Glutamatergic neuron (in vitro differentiated cells): ENCODE measurements around the gene DAB2. TPM values are rescaled to one million over a fixed set of nuclear protein-coding genes. Genes with fewer than 3 reads are reported as not detected.

Source experiments
- DNase-seq: peaks from one replicate; pipeline ENCODE4 v3.0.0; 2022
- H3K27ac Mint-ChIP-seq: one replicate; pipeline ENCODE4 v1.8.0; 2020; ENCODE audit warnings: mild to moderate bottlenecking, mixed read lengths, inconsistent platforms; ENCODE audit not compliant: unreplicated experiment
- H3K27me3 Mint-ChIP-seq: one replicate; pipeline ENCODE4 v1.8.0; 2020; ENCODE audit warnings: mild to moderate bottlenecking, moderate library complexity, mixed read lengths, inconsistent platforms; ENCODE audit not compliant: unreplicated experiment
- H3K36me3 Mint-ChIP-seq: one replicate; pipeline ENCODE4 v1.8.0; 2020; ENCODE audit warnings: mild to moderate bottlenecking, mixed read lengths, inconsistent platforms; ENCODE audit not compliant: unreplicated experiment
- H3K4me1 Mint-ChIP-seq: one replicate; pipeline ENCODE4 v1.8.0; 2020; ENCODE audit warnings: mild to moderate bottlenecking, low read depth, mixed read lengths, inconsistent platforms; ENCODE audit not compliant: unreplicated experiment
- H3K4me3 Mint-ChIP-seq: one replicate; pipeline ENCODE4 v1.8.0; 2020; ENCODE audit warnings: mild to moderate bottlenecking, mixed read lengths, inconsistent platforms; ENCODE audit not compliant: unreplicated experiment
- H3K9me3 Mint-ChIP-seq: one replicate; pipeline ENCODE4 v1.8.0; 2020; ENCODE audit warnings: mild to moderate bottlenecking, moderate library complexity, mixed read lengths, inconsistent platforms; ENCODE audit not compliant: unreplicated experiment
- total RNA-seq: library from RNA; stranded (reverse); fragmentation: NEBNext Ultra II Directional; extraction: Animal tissue kit (Norgen Biotek cat#: 25700); gene quantifications from one replicate; pipeline ENCODE4 v1.2.1, GENCODE V29; 2021; ENCODE audit not compliant: unreplicated experiment
- TF ChIP-seq, protein P1 (sequence below): fragments of 200-600 bp; sonication (generic); IDR thresholded peaks from one replicate; pipeline ENCODE4 v1.5.0; 2021; ENCODE audit not compliant: partially characterized antibody, unreplicated experiment

DAB2 gene
- total RNA-seq, 1 donor from 2014 or later = 1.4 TPM

- no peak for DNase-seq
- TF ChIP-seq, protein P1, sequence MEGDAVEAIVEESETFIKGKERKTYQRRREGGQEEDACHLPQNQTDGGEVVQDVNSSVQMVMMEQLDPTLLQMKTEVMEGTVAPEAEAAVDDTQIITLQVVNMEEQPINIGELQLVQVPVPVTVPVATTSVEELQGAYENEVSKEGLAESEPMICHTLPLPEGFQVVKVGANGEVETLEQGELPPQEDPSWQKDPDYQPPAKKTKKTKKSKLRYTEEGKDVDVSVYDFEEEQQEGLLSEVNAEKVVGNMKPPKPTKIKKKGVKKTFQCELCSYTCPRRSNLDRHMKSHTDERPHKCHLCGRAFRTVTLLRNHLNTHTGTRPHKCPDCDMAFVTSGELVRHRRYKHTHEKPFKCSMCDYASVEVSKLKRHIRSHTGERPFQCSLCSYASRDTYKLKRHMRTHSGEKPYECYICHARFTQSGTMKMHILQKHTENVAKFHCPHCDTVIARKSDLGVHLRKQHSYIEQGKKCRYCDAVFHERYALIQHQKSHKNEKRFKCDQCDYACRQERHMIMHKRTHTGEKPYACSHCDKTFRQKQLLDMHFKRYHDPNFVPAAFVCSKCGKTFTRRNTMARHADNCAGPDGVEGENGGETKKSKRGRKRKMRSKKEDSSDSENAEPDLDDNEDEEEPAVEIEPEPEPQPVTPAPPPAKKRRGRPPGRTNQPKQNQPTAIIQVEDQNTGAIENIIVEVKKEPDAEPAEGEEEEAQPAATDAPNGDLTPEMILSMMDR = no peak
- Mint-ChIP-seq H3K4me3 (no peak overlapping the region), H3K9me3 (peaks cover 1% of the 10 kb centered on the region), H3K27me3 (peaks cover 3% of the 10 kb centered on the region), H3K36me3 (no peaks in the 10 kb centered on the region), H3K4me1 (peaks cover 5% of the 10 kb centered on the region), H3K27ac (no peak overlapping the region)
Observed at GRCh38 chr5:39423331-39423751, 1.4 kb downstream of the DAB2 start.

- Mint-ChIP-seq H3K27me3 (peaks cover 3% of the 10 kb centered on the region), H3K9me3 (peaks cover 1% of the 10 kb centered on the region), H3K36me3 (no peaks in the 10 kb centered on the region), H3K4me3 (no peak overlapping the region), H3K27ac (no peak overlapping the region), H3K4me1 (peaks cover 5% of the 10 kb centered on the region)
- TF ChIP-seq, protein P1 = no peak
- no peak for DNase-seq
Observed at GRCh38 chr5:39422728-39423285, 2.0 kb downstream of the DAB2 start.

DNA sequence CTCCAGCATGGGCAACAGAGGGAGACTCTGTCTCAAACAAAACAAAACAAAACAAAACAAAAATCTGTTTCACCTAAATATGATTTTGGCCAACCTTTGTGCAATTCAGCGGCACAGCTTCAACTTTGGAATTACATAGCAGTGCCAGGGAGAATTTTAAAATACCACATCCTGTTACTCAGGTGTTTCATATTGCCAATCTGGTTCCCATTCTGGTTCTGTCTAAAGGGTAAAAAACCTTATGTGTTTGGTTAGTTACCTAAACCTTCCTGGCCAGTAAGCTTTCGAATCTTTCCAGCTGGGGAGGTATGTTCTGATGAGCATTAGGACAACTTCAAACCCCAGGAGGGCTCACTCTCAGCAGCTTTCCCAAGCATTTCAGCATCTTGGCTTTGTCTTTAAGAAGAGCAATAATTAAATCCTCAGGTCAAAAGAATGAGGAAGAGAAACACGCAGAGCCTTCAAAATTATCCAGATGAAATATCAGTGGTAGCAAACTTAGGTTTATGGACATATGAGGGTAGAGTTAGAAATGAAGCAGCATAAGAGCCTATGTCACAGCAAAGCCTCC is 2.7 kb downstream of the DAB2 start:
- H3K4me1 Mint-ChIP-seq = peaks cover 5% of the 10 kb centered on the region
- no peak for DNase-seq
- H3K27ac Mint-ChIP-seq = no peak overlapping the region
- peaks cover 3% of the 10 kb centered on the region for H3K27me3 Mint-ChIP-seq
- TF ChIP-seq, protein P1 = no peak
- no peak overlapping the region for H3K4me3 Mint-ChIP-seq
- H3K9me3 Mint-ChIP-seq = peaks cover 1% of the 10 kb centered on the region
- no peaks in the 10 kb centered on the region for H3K36me3 Mint-ChIP-seq

DNA sequence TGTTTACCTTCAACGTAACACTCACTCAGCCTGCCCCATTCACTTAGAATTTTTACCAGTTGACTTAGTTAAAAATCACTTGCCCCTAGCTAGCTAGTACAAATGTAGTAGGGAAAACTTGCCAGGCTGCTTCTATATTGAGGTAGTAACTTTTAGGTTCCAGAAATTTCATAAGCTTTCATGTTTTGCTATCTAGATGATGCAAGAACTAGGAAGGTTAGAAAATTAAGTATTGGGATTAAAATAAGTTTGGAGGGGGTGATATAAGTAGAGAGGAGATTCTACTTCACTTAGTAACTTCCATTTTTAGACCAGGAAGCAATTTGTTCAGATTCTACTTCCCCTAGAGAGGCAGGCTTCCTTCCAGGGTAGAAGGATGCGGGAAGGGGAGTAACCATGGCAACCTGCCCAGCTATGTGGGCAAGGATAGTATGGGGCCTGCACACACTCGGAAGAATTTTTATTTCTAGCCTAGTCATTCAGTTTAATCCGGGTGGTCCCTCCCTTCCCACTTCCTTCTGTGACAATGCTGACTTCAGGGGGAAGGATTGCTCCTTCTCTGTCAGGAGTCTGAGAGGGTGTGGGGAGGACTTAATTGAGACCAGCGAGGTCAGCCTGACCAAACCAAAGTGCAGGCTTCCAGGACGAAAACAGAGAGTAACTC is 4.2 kb downstream of the DAB2 start:
- Mint-ChIP-seq H3K4me3 (no peak overlapping the region), H3K27ac (no peak overlapping the region), H3K27me3 (peaks cover 3% of the 10 kb centered on the region), H3K9me3 (peaks cover 1% of the 10 kb centered on the region), H3K4me1 (no peaks in the 10 kb centered on the region), H3K36me3 (no peaks in the 10 kb centered on the region)
- TF ChIP-seq, protein P1 = no peak
- no peak for DNase-seq

DNA sequence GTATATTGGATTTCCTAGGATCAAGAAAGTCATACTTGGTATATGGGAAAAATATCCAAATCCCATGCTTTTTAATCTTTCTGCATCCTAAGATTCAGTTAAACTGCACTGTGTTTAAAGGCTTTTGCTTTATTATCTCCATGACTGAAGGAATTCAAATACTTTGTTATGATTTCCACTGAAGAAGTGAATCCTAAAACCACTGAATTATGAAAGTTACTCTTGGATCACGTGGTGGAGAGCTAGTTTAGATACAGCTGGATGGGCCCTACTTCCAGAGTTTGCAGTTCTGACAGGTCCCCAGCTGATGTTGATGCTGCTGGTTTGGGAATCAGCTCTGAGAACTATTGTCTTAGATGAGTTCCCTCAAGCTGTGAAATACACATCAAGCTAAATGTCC is 5.0 kb downstream of the DAB2 start:
- Mint-ChIP-seq H3K27me3 (peaks cover 3% of the 10 kb centered on the region), H3K4me1 (no peaks in the 10 kb centered on the region), H3K27ac (no peak overlapping the region), H3K9me3 (peaks cover 1% of the 10 kb centered on the region), H3K4me3 (no peak overlapping the region), H3K36me3 (no peaks in the 10 kb centered on the region)
- TF ChIP-seq, protein P1 = no peak
- no peak for DNase-seq
